Cardiac fibroblast (primary cell): ENCODE data around the gene COL5A1.

Source experiments
- DNase-seq, 2 donors: peaks; one replicate each; pipeline versions ENCODE4 v3.0.0 to v3.0.0-alpha.2; 2010; ENCODE audit warnings: low read depth in 2 of 2
- H3K4me3 ChIP-seq, 2 donors: replicated peaks in 1 of 2; 1 replicate in 1 of 2; 2 replicates in 1 of 2; pipeline ENCODE4 v1.5.1; 2011; ENCODE audit warnings: low read depth in 2 of 2, low read length in 2 of 2, mild to moderate bottlenecking in 2 of 2, moderate library complexity in 1 of 2
- CTCF ChIP-seq: IDR thresholded peaks from one replicate; pipeline ENCODE4 v1.5.1; 2011; ENCODE audit warnings: low read depth, mild to moderate bottlenecking, low read length, inconsistent platforms

Gene COL5A1

GRCh38 chr9:134809292-134809691, 167.7 kb downstream of the COL5A1 start:
- no peak overlapping the region for H3K4me3 ChIP-seq
- no peak for DNase-seq
- no peak for TF ChIP-seq CTCF

DNA sequence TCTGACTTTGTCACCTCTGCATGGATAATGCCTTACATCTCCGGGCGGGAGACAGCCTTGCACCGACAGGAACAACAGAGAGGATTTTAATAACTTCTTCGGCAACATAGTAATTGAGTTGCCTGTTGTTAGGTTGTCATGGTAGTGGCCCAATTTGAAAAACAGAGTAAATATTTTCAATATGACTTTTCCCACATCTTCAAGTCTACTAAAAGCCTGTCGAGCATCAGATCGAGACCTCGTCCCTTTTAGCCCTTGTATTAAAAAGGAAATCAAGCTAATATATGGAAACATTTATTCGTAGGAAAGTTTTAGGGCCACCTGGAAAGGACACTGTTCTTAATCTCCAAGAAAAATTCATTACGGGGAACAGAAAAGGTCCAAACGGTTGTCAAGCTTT, 168.2 kb downstream of the COL5A1 start:
- no peak overlapping the region for H3K4me3 ChIP-seq
- DNase-seq: no peak
- no peak for TF ChIP-seq CTCF

DNA sequence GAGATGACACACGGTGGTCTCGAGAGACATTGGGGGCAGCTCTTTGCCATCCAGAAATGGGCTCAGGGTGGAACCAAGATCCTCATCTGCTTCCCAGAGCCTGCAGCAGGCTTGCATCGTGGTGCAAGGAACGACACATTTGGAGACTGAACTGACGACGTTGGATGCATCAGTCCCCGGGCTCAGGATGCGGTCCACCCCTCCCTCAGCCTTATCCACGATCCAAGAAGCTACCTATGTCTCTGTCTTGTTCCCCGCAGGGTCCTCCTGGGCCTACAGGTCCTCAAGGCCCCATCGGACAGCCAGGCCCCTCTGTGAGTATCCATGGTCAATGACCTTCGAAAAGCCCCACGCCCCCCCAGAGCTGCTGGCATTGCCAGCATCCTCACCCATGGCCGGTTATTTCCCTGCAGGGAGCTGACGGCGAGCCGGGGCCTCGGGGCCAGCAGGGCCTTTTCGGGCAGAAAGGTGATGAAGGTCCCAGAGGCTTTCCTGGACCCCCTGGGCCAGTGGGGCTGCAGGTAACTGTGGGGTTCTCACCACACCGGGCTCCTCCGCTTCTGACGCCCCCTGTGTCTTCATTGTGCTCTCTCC, 169.6 kb downstream of the COL5A1 start:
- DNase-seq: no peak
- no peak for TF ChIP-seq CTCF
- no peak overlapping the region for H3K4me3 ChIP-seq

DNA sequence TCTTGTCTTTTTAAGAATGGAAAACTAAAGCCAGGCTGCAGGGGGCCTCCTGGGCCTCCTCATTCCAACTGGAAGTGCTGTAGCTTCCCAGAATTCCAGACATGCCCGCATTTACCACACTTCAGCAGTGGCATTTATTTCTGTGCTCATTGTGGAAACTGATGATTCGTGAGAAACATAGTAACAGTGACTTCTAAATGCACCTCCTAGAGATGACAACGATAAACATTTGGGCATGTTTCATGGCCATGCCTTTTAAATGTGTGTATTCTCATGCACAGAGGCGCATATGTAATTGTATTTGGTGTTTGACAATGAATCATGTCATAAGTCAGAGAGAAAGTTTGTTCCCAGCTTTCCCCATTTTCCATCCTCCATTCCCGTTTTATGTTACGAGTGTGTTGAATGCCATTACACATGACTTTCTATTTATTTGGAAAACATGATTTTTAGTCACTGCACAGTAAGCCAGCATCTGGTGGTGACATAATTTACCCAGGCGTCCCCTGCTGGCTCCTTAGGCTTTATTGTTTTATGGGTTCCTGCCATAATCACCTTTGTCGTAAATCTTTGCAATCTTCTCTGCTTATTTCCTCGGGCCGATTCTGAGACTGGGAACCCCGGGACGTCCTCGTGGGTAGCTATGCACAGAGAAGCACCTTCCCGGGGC, 170.2 kb downstream of the COL5A1 start:
- no peak for TF ChIP-seq CTCF
- peak; percentile 33 to 66 for DNase-seq
- H3K4me3 ChIP-seq: no peak overlapping the region

- H3K4me3 ChIP-seq: no peak overlapping the region
- TF ChIP-seq CTCF: no peak
- no peak for DNase-seq
Observed at GRCh38 chr9:134812343-134812673, 170.7 kb downstream of the COL5A1 start.

DNA sequence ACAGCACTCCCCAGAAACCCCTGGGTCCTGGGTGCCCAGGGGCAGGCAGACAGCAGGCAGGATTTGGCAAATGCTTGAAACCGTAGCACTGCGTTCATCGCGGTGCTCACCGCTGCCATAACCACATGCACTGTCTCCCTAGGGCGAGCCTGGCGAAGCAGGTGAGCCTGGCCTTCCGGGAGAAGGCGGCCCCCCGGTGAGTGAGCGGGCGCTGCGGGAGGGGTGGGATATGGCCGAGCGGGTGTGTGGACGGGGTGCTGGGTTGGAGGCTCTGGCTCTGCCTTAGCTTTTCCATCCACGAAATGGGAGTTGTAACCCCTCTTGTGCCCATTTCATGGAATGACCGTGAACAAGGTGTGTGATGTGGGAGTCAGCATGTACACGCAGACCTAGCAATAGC, 172.2 kb downstream of the COL5A1 start:
- no peak for TF ChIP-seq CTCF
- DNase-seq: no peak
- H3K4me3 ChIP-seq: no peak overlapping the region
